Heart right ventricle (tissue), 16 donors: Measurements from ENCODE around the gene SLC5A8. TPM values are rescaled to one million over a fixed set of nuclear protein-coding genes. Genes with fewer than 3 reads are reported as not detected.
"Not testable (repeated sequence)": the region's sequence is repeated elsewhere in the genome, so short reads cannot be mapped to it uniquely, and the experiment has no call there.

Experiments used
- ATAC-seq, 8 donors: fragments of 200-7000 bp; cut with Tn5 transposase; one replicate each; pipeline ENCODE4 v1.9.1; 2020; ENCODE audit warnings: mild to moderate bottlenecking in 8 of 8, moderate library complexity in 8 of 8, moderate number of reproducible peaks in 1 of 8
- DNase-seq, 2 donors: peaks; one replicate each; pipeline ENCODE4 v3.0.0-alpha.2; 2020
- H3K27ac ChIP-seq, 10 donors: fragments of 200-600 bp; sonication (generic) in 2 of 10; one replicate each; pipeline versions ENCODE4 v1.5.0 to v1.8.0; 2020 to 2022; ENCODE audit warnings: mild to moderate bottlenecking in 3 of 10
- H3K27me3 ChIP-seq, 7 donors: fragments of 200-600 bp; one replicate each; pipeline ENCODE4 v1.8.0; 2021 to 2022; ENCODE audit warnings: mild to moderate bottlenecking in 2 of 7
- H3K36me3 ChIP-seq, 9 donors: fragments of 200-600 bp; sonication (generic) in 1 of 9; one replicate each; pipeline versions ENCODE4 v1.5.0 to v1.8.0; 2020 to 2022; ENCODE audit warnings: mild to moderate bottlenecking in 2 of 9
- H3K4me1 ChIP-seq, 9 donors: fragments of 200-600 bp; sonication (generic) in 1 of 9; one replicate each; pipeline versions ENCODE4 v1.5.0 to v1.8.0; 2020 to 2022; ENCODE audit warnings: mild to moderate bottlenecking in 4 of 9
- H3K4me3 ChIP-seq, 10 donors: fragments of 200-600 bp; sonication (generic) in 2 of 10; one replicate each; pipeline versions ENCODE4 v1.5.0 to v1.8.0; 2020 to 2022; ENCODE audit warnings: mild to moderate bottlenecking in 7 of 10, moderate library complexity in 2 of 10
- H3K9me3 ChIP-seq, 11 donors: fragments of 200-600 bp in 10 of 11; sonication (generic) in 2 of 11; one replicate each; pipeline versions ENCODE4 v1.5.0 to v1.8.0; 2013 to 2022; ENCODE audit warnings: mild to moderate bottlenecking in 2 of 11, control low read depth in 1 of 11, moderate library complexity in 1 of 11
- WGBS, 2 donors: extraction: QIAGEN DNeasy Blood & Tissue Kit; methylation state at CpG; one replicate each; pipeline ENCODE4 v1.1.7; 2013; ENCODE audit warnings: inconsistent platforms in 1 of 2; 5-methylcytosine and 5-hydroxymethylcytosine counted together
- intact Hi-C, 10 donors: fragments of 100-400 bp; cut with DNase I; formaldehyde crosslinking; loops; one replicate each; pipeline versions ENCODE4 v1.11.1 to v1.14.2; 2022
- polyA plus RNA-seq, 2 donors: library from polyadenylated mRNA; stranded (reverse); fragments of 200-250 nt; gene quantifications; one replicate each; pipeline ENCODE4 v1.2.3, GENCODE V29; 2013
- total RNA-seq, 10 donors: library from RNA; stranded (reverse); fragmentation: NEBNext Ultra II Directional in 3 of 10; extraction: Animal tissue kit (Norgen Biotek cat#: 25700) in 3 of 10; gene quantifications; one replicate each; pipeline versions ENCODE4 v1.2.1 to v1.2.4, GENCODE V29; 2021 to 2023
- TF ChIP-seq, protein P1 (sequence below), 9 donors: fragments of 200-600 bp; sonication (generic) in 2 of 9; IDR thresholded peaks; one replicate each; pipeline versions ENCODE4 v1.5.0 to v1.8.0; 2021 to 2022; ENCODE audit warnings: antibody characterized with exemption in 9 of 9, mild to moderate bottlenecking in 5 of 9, moderate library complexity in 1 of 9
- donor health status: Arrhythmogenic right ventricular cardiomyopathy.
- donor health status: ischemic (EF 13 %, LVEDD 7.1; RV severe dilation, severe dysfunction).
- donor health status: healthy with polysubstance abuse.
- donor health status: DM: no; HTN: yes; CAD: no.
- donor health status: DM: no; HTN: no; CAD: no.
- donor health status: ischemic (EF 25% LVEDD 6.9; RV normal size, moderate dysfunction).
- donor health status: ischemic (EF 25% LVEDD 5.7; RV mildly dilated, moderate dysfunction).
- donor health status: healthy.
- donor health status: DM: yes; HTN: yes; CAD: no.
- donor health status: Ischemic cardiomyopathy.
- donor health status: ischemic (EF 35%, LVEDD 5.7; RV mildly dilated, moderate dysfunction).
- donor health status: nonischemic (EF 11% LVEDD 7.7; RV severe dilation, severe dysfunction).
- donor health status: DM: yes; HTN: yes; CAD: no.
- donor health status: PGD.
- donor health status: ischemic (EF 29% LVEDD 5.4; RV normal size, mild dysfunction).
- donor health status: nonischemic (EF 23%, LVEDD 6.1; RV moderate dilation, normal function).

SLC5A8 gene
- total and polyA plus RNA-seq, 12 donors: not detected

- no peaks in the 10 kb centered on the region for H3K27me3 ChIP-seq
- 72 to 81% methylated on average over 4 of the region's 4 CpGs for WGBS, 2 donors
- no peak for DNase-seq
- TF ChIP-seq, protein P1, sequence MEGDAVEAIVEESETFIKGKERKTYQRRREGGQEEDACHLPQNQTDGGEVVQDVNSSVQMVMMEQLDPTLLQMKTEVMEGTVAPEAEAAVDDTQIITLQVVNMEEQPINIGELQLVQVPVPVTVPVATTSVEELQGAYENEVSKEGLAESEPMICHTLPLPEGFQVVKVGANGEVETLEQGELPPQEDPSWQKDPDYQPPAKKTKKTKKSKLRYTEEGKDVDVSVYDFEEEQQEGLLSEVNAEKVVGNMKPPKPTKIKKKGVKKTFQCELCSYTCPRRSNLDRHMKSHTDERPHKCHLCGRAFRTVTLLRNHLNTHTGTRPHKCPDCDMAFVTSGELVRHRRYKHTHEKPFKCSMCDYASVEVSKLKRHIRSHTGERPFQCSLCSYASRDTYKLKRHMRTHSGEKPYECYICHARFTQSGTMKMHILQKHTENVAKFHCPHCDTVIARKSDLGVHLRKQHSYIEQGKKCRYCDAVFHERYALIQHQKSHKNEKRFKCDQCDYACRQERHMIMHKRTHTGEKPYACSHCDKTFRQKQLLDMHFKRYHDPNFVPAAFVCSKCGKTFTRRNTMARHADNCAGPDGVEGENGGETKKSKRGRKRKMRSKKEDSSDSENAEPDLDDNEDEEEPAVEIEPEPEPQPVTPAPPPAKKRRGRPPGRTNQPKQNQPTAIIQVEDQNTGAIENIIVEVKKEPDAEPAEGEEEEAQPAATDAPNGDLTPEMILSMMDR (IDR thresholded peaks at IDR 0.05): no peak
- H3K4me1 ChIP-seq: no peaks in the 10 kb centered on the region
- intact Hi-C loops: no loop called here
- H3K36me3 ChIP-seq: no peaks in the 10 kb centered on the region
- no peaks in the 10 kb centered on the region for H3K9me3 ChIP-seq
- H3K4me3 ChIP-seq: no peak overlapping the region
- H3K27ac ChIP-seq: no peak overlapping the region
- ATAC-seq: no peak
These were observed 44.7 kb downstream of the SLC5A8 start for GRCh38 chr12:101165319-101165718.

DNA sequence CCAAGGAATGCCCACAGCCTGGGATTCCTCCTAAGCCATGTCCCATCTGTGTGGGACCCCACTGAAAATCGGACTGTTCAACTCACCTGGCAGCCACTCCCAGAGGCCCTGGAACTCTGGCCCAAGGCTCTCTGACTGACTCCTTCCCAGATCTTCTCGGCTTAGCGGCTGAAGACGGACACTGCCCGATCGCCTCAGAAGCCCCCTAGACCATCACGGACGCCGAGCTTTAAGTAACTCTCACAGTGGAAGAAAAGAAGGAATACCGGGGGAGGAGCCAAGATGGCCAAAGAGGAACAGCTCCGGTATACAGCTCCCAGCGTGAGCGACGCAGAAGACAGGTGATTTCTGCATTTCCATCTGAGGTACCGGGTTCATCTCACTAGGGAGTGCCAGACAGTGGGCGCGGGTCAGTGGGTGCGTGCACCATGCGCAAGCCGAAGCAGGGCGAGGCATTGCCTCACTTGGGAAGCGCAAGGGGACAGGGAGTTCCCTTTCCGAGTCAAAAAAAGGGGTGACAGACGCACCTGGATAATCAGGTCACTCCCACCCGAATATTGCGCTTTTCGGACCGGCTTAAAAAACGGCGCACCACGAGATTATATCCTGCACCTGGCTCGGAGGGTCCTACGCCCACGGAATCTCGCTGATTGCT, 64.1 kb downstream of the SLC5A8 start:
- H3K27ac ChIP-seq, H3K4me3 ChIP-seq, DNase-seq, ATAC-seq, H3K4me1 ChIP-seq, H3K36me3 ChIP-seq, H3K9me3 ChIP-seq, intact Hi-C loops, H3K27me3 ChIP-seq: not testable (repeated sequence)
- 87 to 89% methylated on average over 32 to 35 of the region's 35 CpGs for WGBS, 2 donors

- Histone ChIP-seq H3K4me3 (no peak overlapping the region), H3K27ac (no peak overlapping the region), H3K27me3 (no peaks in the 10 kb centered on the region), H3K36me3 (no peaks in the 10 kb centered on the region), H3K4me1 (no peaks in the 10 kb centered on the region), H3K9me3 (peaks cover 0 to 9% (median 0%) of the 10 kb centered on the region in 11 donors)
- TF ChIP-seq, protein P1 (IDR thresholded peaks at IDR 0.05): no peak
- DNase-seq: no peak
- intact Hi-C loops: no loop called here
- WGBS, 2 donors: 88% methylated on average over 6 of the region's 6 CpGs
- ATAC-seq: no peak
These were observed 82.4 kb downstream of the SLC5A8 start for GRCh38 chr12:101127521-101128219.

GRCh38 chr12:101117842-101118241, 92.2 kb downstream of the SLC5A8 start:
- TF ChIP-seq, protein P1 (IDR thresholded peaks at IDR 0.05): no peak
- Histone ChIP-seq H3K36me3 (no peaks in the 10 kb centered on the region), H3K4me1 (no peaks in the 10 kb centered on the region), H3K9me3 (peaks cover 0 to 17% (median 0%) of the 10 kb centered on the region in 11 donors), H3K27ac (no peak overlapping the region), H3K4me3 (no peak overlapping the region), H3K27me3 (no peaks in the 10 kb centered on the region)
- intact Hi-C loops: no loop called here
- ATAC-seq (no peak), DNase-seq (no peak)
- WGBS, 2 donors: 84 to 86% methylated on average over 2 of the region's 2 CpGs

DNA sequence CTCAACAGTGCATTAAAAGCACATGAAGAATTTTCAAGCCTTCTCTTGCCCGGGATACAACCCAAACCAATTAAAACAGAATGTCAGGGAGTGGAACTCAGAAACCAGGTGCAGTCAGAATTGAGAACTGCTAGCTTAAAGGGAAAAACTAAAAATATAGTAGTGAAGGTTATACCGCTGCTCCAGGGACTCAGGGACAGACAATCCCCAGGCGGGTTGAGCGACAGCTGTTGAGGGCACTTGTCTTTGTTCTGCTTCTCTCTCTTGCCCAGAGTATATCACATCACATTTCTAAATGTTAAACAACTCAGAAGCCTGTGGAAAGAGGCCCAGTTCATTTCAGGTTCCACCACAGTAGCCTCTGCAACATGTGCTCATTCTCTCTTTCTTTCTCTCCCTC, 93.1 kb downstream of the SLC5A8 start:
- no peak overlapping the region for H3K4me3 ChIP-seq
- no peak for ATAC-seq
- no peaks in the 10 kb centered on the region for H3K27me3 ChIP-seq
- 67 to 76% methylated on average over 4 of the region's 4 CpGs for WGBS, 2 donors
- DNase-seq: no peak
- H3K4me1 ChIP-seq: no peaks in the 10 kb centered on the region
- TF ChIP-seq, protein P1 (IDR thresholded peaks at IDR 0.05): no peak
- no peak overlapping the region for H3K27ac ChIP-seq
- no peaks in the 10 kb centered on the region for H3K36me3 ChIP-seq
- intact Hi-C loops: no loop called here
- H3K9me3 ChIP-seq: peaks cover 0 to 17% (median 0%) of the 10 kb centered on the region in 11 donors
